ENCODE results near the gene DPY19L1.
A peak's percentile ranks its signal among the peaks of the same experiment; 100 is the strongest.
"Not testable (repeated sequence)": the region's sequence is repeated elsewhere in the genome, so short reads cannot be mapped to it uniquely, and the experiment has no call there.

Gene DPY19L1

GRCh38 chr7:35024298-35024697 lies 13.0 kb downstream of the DPY19L1 start:
- DNase-seq (ENCODE audit: insufficient read length), result no peak
- TF ChIP-seq POLR2AphosphoS5 (IDR thresholded peaks at IDR 0.05; ENCODE audit: low read depth, low read length) (no peak), POLR2A (IDR thresholded peaks at IDR 0.05; ENCODE audit: low read depth, low read length) (no peak), TAF1 (IDR thresholded peaks at IDR 0.05; ENCODE audit: borderline replicate concordance, low read depth, low read length) (no peak)
- peak; percentile 57 for FAIRE-seq

DNA sequence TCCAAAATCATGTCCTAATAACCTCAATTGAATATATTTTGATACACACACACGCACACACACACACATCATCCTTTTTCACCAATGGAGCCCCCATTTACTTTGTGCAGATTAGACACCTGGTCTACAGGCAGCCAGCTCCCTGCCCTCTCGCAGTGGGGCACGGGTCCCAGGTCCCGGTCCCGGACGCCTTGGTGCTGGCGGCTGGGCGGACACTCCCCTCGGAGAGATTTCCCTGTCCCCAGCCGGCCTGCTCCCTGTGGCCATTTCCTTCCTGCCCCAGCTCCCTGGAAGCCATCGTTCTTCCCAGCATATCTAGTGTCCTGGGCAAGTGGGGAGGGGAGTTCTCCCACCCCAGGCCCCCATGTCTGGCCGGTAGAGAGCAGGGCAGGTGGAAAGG lies 14.6 kb downstream of the DPY19L1 start:
- DNase-seq (ENCODE audit: insufficient read length) (no peak), FAIRE-seq (no peak)
- no peak for TF ChIP-seq TAF1 (IDR thresholded peaks at IDR 0.05; ENCODE audit: borderline replicate concordance, low read depth, low read length)
- TF ChIP-seq POLR2AphosphoS5 (IDR thresholded peaks at IDR 0.05; ENCODE audit: low read depth, low read length), result no peak
- TF ChIP-seq POLR2A (IDR thresholded peaks at IDR 0.05; ENCODE audit: low read depth, low read length), result no peak

DNA sequence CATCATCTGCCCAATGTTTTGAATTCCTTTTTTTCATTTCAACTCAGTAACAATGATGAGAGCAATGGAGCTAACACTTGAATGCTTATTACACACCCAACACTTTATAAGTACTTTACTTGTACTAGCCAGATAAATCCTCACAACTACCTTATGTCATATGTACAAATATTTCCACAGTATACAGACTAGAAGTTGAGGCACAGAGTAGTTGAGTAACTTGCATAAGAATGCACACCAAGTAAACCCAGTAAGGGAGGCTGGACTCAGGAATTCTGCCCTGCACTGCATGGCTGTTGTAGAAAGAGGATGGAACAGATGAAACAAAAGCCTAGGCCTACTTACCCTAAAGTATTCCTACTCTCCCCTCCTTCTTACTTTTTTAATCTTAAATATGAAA lies 15.8 kb downstream of the DPY19L1 start:
- no peak for DNase-seq (ENCODE audit: insufficient read length)
- no peak for FAIRE-seq
- TF ChIP-seq TAF1 (IDR thresholded peaks at IDR 0.05; ENCODE audit: borderline replicate concordance, low read depth, low read length), result no peak
- TF ChIP-seq POLR2AphosphoS5 (IDR thresholded peaks at IDR 0.05; ENCODE audit: low read depth, low read length), result no peak
- no peak for TF ChIP-seq POLR2A (IDR thresholded peaks at IDR 0.05; ENCODE audit: low read depth, low read length)

GRCh38 chr7:35019801-35020200 lies 17.5 kb downstream of the DPY19L1 start:
- FAIRE-seq (no peak), DNase-seq (ENCODE audit: insufficient read length) (no peak)
- TF ChIP-seq TAF1 (IDR thresholded peaks at IDR 0.05; ENCODE audit: borderline replicate concordance, low read depth, low read length) (no peak), POLR2AphosphoS5 (IDR thresholded peaks at IDR 0.05; ENCODE audit: low read depth, low read length) (no peak), POLR2A (IDR thresholded peaks at IDR 0.05; ENCODE audit: low read depth, low read length) (no peak)

GRCh38 chr7:35019179-35019729 lies 18.0 kb downstream of the DPY19L1 start:
- FAIRE-seq (no peak), DNase-seq (ENCODE audit: insufficient read length) (no peak)
- TF ChIP-seq POLR2AphosphoS5 (IDR thresholded peaks at IDR 0.05; ENCODE audit: low read depth, low read length) (no peak), TAF1 (IDR thresholded peaks at IDR 0.05; ENCODE audit: borderline replicate concordance, low read depth, low read length) (no peak), POLR2A (IDR thresholded peaks at IDR 0.05; ENCODE audit: low read depth, low read length) (no peak)

DNA sequence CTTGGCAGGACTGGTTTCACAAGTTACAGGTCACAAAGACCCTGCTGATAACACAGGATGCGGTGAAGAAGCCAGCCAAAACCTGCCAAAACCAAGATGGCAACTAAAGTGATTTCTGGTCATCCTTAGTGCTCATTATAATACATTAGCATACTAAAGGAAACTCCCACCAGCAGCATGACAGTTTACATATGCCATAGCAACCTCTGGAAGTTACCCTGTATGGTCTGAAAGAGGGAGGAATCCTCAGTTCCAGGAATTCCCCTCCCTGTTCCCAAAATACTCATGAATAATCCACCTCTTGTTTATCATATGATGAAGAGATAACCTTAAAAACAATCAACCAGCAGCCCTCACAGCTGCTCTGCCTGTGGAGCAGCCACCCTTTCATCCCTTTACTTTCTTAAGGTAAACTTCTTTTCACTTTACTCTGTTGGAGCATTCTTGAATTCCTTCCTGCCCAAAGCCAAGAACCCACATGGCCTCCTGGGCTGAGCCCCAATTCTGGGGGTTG lies 21.9 kb downstream of the DPY19L1 start:
- no peak for TF ChIP-seq TAF1 (IDR thresholded peaks at IDR 0.05; ENCODE audit: borderline replicate concordance, low read depth, low read length)
- TF ChIP-seq POLR2AphosphoS5 (IDR thresholded peaks at IDR 0.05; ENCODE audit: low read depth, low read length), result no peak
- TF ChIP-seq POLR2A (IDR thresholded peaks at IDR 0.05; ENCODE audit: low read depth, low read length), result no peak
- no peak for FAIRE-seq
- DNase-seq (ENCODE audit: insufficient read length), result no peak

DNA sequence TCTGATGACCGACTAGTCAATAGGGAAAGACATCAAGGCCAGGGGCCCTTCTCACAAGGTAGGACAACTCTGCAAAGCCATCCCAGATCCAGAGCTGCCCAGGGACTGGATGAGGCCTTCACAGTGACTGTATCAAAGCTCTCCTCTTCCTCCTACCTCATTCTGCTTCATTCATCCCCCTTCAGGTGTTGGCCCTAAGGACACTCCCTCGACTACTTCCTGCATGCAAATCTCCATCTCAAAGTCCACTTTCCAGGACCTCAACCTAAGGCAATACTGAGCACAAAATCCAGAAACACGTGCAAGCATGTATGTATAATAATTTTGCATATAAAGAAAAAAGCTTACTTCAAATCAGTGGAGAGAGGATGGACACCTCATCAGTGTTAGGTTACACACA lies 25.1 kb downstream of the DPY19L1 start:
- no peak for FAIRE-seq
- no peak for TF ChIP-seq POLR2AphosphoS5 (IDR thresholded peaks at IDR 0.05; ENCODE audit: low read depth, low read length)
- no peak for TF ChIP-seq TAF1 (IDR thresholded peaks at IDR 0.05; ENCODE audit: borderline replicate concordance, low read depth, low read length)
- no peak for TF ChIP-seq POLR2A (IDR thresholded peaks at IDR 0.05; ENCODE audit: low read depth, low read length)
- no peak for DNase-seq (ENCODE audit: insufficient read length)

DNA sequence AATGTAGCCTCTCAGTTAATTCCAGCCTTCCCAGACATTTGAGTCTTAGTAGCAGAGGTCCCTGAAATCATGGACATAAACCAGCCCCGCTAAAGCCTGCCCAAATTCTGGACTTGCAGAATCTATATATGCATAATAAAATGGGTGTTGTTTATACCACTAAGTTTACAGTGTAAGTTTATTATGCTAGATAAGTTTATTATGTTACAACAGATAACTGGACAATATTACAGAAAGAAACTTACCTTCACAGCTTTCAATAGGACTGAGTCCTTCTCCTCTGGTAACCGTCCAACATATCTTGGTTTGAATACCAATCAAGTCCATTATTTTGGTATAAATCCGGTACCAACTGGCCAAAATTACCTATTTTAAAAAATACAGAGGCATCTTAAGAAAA lies 26.2 kb downstream of the DPY19L1 start:
- FAIRE-seq (no peak), DNase-seq (ENCODE audit: insufficient read length) (no peak)
- TF ChIP-seq POLR2A (IDR thresholded peaks at IDR 0.05; ENCODE audit: low read depth, low read length) (no peak), TAF1 (IDR thresholded peaks at IDR 0.05; ENCODE audit: borderline replicate concordance, low read depth, low read length) (no peak), POLR2AphosphoS5 (IDR thresholded peaks at IDR 0.05; ENCODE audit: low read depth, low read length) (no peak)

- DNase-seq (ENCODE audit: insufficient read length) (no peak), FAIRE-seq (no peak)
- TF ChIP-seq TAF1 (IDR thresholded peaks at IDR 0.05; ENCODE audit: borderline replicate concordance, low read depth, low read length) (no peak), POLR2A (IDR thresholded peaks at IDR 0.05; ENCODE audit: low read depth, low read length) (no peak), POLR2AphosphoS5 (IDR thresholded peaks at IDR 0.05; ENCODE audit: low read depth, low read length) (no peak)
Observed at GRCh38 chr7:35007768-35008167, 29.5 kb downstream of the DPY19L1 start.

DNA sequence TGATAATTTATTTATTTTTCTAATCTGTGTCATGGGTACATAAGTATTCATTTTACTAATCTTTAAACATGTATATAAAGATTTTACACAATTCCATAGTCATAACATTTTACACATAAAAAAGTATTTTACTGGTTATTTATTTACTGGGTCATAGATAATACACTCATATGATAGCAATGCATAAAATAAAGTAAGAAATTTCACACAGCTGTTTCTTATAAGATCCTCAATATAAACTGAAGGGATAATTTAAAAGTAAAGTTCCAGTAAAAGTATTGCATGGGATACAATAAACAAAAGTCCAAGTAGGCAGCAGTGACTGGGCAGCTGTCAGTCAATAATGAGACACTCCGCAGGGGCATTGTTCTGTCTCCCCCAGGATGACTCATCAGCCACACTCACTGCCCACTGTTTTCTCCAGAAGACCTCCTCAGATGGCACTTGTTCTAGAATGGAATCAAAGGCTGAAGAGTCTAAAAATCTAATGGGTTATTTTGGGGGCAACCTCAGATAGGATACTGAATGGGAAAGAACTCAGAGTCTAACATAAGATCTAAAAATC lies 32.7 kb downstream of the DPY19L1 start:
- FAIRE-seq (no peak), DNase-seq (ENCODE audit: insufficient read length) (no peak)
- no peak for TF ChIP-seq POLR2A (IDR thresholded peaks at IDR 0.05; ENCODE audit: low read depth, low read length)
- TF ChIP-seq TAF1 (IDR thresholded peaks at IDR 0.05; ENCODE audit: borderline replicate concordance, low read depth, low read length), result no peak
- no peak for TF ChIP-seq POLR2AphosphoS5 (IDR thresholded peaks at IDR 0.05; ENCODE audit: low read depth, low read length)

DNA sequence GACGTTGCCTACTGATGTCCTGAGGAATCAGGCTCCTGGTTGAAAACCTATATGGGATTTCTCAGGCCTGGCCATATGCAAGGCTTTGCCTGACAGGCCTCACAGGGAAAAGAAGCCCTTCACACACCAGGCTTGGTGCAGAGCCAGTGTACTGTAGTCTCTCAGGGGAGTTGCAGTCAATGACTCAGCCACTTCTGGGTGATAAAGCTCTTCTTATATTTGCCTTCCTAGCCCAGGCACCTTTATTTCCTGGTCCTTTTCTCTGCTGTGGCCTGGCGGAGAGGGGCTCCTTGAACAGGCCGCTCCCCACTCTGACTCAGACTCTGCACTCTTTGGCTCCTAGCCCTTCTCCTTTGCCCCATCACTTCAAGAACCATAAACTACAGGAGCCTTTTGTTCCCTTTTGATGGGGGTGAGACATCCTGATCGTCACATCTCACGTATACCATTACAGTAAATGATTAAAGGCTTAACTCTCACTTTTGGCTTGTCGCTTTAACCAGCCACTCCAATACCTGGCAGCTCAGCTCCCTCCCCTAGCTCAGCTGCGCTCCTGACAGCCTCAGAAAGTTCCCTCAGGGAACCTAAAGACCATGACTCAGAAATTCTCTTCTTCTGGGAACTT lies 33.5 kb downstream of the DPY19L1 start:
- no peak for FAIRE-seq

GRCh38 chr7:35003177-35003650 lies 34.1 kb downstream of the DPY19L1 start:
- not testable (repeated sequence) for FAIRE-seq; DNase-seq (ENCODE audit: insufficient read length)

More for the DNA sequence above, 33.5 kb downstream of the DPY19L1 start:
- TF ChIP-seq POLR2AphosphoS5 (IDR thresholded peaks at IDR 0.05; ENCODE audit: low read depth, low read length) (no peak), TAF1 (IDR thresholded peaks at IDR 0.05; ENCODE audit: borderline replicate concordance, low read depth, low read length) (no peak), POLR2A (IDR thresholded peaks at IDR 0.05; ENCODE audit: low read depth, low read length) (no peak)
- DNase-seq (ENCODE audit: insufficient read length), result no peak

GRCh38 chr7:34998335-34998734 lies 39.0 kb downstream of the DPY19L1 start:
- not testable (repeated sequence) for FAIRE-seq; DNase-seq (ENCODE audit: insufficient read length)

GRCh38 chr7:34996423-34997090 lies 40.7 kb downstream of the DPY19L1 start:
- not testable (repeated sequence) for FAIRE-seq; DNase-seq (ENCODE audit: insufficient read length)
